HFFc6 (cell line): ENCODE results near the gene COX6B2. TPM values are rescaled to one million over a fixed set of nuclear protein-coding genes. Genes with fewer than 3 reads are reported as not detected.

ENCODE experiments used
- DNase-seq: peaks from one replicate; pipeline ENCODE4 v3.0.0-alpha.2; 2018
- H3K27ac Mint-ChIP-seq: 2 replicates; pipeline ENCODE4 v1.8.0; 2020; ENCODE audit warnings: mild to moderate bottlenecking, mixed read lengths
- H3K27me3 Mint-ChIP-seq: 2 replicates; pipeline ENCODE4 v1.8.0; 2021; ENCODE audit warnings: mild to moderate bottlenecking, moderate library complexity, mixed read lengths; ENCODE audit not compliant: insufficient read depth
- H3K36me3 Mint-ChIP-seq: 2 replicates; pipeline ENCODE4 v1.8.0; 2021; ENCODE audit warnings: low read depth, mixed read lengths
- H3K4me1 Mint-ChIP-seq: 2 replicates; pipeline ENCODE4 v1.8.0; 2020; ENCODE audit warnings: low read depth, mixed read lengths
- H3K4me3 Mint-ChIP-seq: 2 replicates; pipeline ENCODE4 v1.8.0; 2020; ENCODE audit warnings: mild to moderate bottlenecking, moderate library complexity, mixed read lengths
- H3K9me3 Mint-ChIP-seq: 2 replicates; pipeline ENCODE4 v1.8.0; 2020; ENCODE audit warnings: mild to moderate bottlenecking, mixed read lengths
- total RNA-seq, 6 experiments: library from RNA; stranded (reverse); fragmentation: NEBNext Ultra II Directional; extraction: Animal tissue kit (Norgen Biotek cat#: 25700); gene quantifications; 2 replicates in 1 of 6; 3 replicates in 5 of 6; pipeline ENCODE4 v1.2.3, GENCODE V29; 2021
- TF ChIP-seq, protein P1 (sequence below): fragments of 200-600 bp; sonication (generic); IDR thresholded peaks from 2 replicates; pipeline ENCODE4 v1.5.0; 2021; ENCODE audit warnings: antibody characterized with exemption, mild to moderate bottlenecking

Gene COX6B2
- total RNA-seq, 6 experiments from 2014 or later, result not detected

DNA sequence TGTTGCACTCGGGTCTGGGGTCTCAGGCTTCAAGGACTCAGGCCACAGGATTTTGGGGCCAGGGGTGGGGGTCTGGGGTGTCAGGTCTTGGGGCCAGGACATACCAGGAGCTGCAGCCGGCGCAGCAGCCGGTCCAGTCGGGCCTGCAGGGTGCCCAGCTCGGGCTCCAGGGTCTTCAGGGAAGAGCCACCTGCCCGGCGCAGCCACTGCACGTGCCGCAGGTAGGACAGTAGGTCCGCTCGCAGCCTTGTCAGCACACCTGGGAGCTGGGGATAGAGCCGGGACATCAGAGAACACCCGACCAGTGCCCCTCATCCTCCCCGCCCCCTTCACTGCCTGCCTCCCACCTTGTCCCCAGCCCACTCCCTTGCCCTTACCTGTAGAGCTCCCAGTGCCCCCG, 13.6 kb upstream of the COX6B2 start:
- TF ChIP-seq, protein P1, sequence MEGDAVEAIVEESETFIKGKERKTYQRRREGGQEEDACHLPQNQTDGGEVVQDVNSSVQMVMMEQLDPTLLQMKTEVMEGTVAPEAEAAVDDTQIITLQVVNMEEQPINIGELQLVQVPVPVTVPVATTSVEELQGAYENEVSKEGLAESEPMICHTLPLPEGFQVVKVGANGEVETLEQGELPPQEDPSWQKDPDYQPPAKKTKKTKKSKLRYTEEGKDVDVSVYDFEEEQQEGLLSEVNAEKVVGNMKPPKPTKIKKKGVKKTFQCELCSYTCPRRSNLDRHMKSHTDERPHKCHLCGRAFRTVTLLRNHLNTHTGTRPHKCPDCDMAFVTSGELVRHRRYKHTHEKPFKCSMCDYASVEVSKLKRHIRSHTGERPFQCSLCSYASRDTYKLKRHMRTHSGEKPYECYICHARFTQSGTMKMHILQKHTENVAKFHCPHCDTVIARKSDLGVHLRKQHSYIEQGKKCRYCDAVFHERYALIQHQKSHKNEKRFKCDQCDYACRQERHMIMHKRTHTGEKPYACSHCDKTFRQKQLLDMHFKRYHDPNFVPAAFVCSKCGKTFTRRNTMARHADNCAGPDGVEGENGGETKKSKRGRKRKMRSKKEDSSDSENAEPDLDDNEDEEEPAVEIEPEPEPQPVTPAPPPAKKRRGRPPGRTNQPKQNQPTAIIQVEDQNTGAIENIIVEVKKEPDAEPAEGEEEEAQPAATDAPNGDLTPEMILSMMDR, result no peak
- no peak for DNase-seq
- Mint-ChIP-seq H3K4me3 (peak overlapping the region; percentile 73; the same call in 1 of the 2 replicates), H3K27me3 (peaks cover 4% of the 10 kb centered on the region; the same call in 1 of the 2 replicates), H3K27ac (peak overlapping the region; percentile 53; the same call in 1 of the 2 replicates), H3K36me3 (peaks cover 8% of the 10 kb centered on the region; the same call in 1 of the 2 replicates), H3K4me1 (peaks cover 19% of the 10 kb centered on the region), H3K9me3 (no peaks in the 10 kb centered on the region)

DNA sequence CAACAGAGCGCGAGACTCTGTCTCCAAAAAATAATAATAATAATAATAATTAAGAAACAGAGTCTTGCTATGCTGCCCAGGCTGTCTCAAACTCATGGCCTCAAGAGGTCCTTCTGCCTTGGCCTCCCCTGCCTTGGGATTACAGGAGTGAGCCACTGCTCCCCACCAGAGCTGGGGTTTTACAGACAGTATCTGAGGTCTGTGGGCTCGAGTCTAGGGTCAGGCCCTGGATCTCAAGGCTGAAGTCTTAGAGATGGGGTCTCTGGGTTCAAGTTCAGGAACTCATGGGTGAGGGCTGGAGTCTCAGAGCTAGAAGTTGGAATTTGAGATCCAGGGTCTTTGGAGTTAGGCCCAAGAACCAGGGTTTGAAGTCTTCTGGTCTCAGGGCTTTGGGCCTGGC, 12.3 kb upstream of the COX6B2 start:
- no peaks in the 10 kb centered on the region for H3K9me3 Mint-ChIP-seq
- peaks cover 4% of the 10 kb centered on the region; the same call in 1 of the 2 replicates for H3K27me3 Mint-ChIP-seq
- TF ChIP-seq, protein P1, result no peak
- H3K4me3 Mint-ChIP-seq, result peak overlapping the region; percentile 26; the same call in 1 of the 2 replicates
- H3K27ac Mint-ChIP-seq, result peak overlapping the region; percentile 32
- DNase-seq, result no peak
- H3K4me1 Mint-ChIP-seq, result peaks cover 11% of the 10 kb centered on the region
- peaks cover 8% of the 10 kb centered on the region; the same call in 1 of the 2 replicates for H3K36me3 Mint-ChIP-seq

DNA sequence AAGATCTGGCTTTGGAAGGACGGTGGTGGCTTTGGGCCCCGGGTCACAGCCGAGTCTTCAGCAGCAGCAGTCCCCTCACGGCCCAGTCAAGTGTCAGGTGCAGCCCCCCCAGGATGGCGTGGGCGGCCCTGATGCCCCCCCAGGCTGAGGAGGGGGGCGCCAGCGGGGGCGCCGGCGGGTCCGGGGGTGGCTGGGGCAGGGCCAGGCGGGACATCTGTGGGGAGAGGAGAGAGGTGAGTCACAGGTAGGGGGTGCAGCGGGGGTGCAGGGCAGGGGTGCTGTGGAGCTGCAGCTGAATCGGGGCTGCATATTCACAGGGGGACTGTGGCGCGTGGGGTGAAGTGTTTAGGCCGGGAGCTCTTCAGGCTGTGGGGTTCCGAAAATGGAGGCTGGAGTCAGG, 11.4 kb upstream of the COX6B2 start:
- H3K4me1 Mint-ChIP-seq, result peaks cover 6% of the 10 kb centered on the region
- H3K36me3 Mint-ChIP-seq, result peaks cover 8% of the 10 kb centered on the region; the same call in 1 of the 2 replicates
- H3K27ac Mint-ChIP-seq, result no peak overlapping the region
- H3K9me3 Mint-ChIP-seq, result no peaks in the 10 kb centered on the region
- no peak overlapping the region for H3K4me3 Mint-ChIP-seq
- peaks cover 4% of the 10 kb centered on the region; the same call in 1 of the 2 replicates for H3K27me3 Mint-ChIP-seq
- no peak for DNase-seq
- TF ChIP-seq, protein P1, result no peak

DNA sequence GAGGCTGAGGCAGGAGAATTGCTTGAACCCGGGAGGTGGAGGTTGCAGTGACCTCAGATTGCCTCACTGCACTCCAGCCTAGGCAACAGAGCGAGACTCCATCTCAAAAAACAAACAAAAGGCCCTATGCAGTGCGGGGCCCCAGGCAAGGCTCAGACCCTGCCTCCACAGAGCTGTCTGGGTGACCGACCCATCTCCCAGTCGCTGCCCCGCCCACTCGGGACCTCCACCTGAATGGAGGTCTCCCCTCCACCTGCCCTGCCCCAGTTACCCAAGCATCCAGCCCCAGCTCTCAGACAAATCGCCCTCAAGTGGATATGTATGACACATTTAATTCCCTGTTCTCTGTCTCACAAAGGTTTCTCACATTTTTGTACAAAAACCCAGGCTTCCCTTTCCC, 10.7 kb upstream of the COX6B2 start:
- TF ChIP-seq, protein P1, result no peak
- peaks cover 4% of the 10 kb centered on the region; the same call in 1 of the 2 replicates for H3K27me3 Mint-ChIP-seq
- H3K27ac Mint-ChIP-seq, result peak overlapping the region; percentile 18; the same call in 1 of the 2 replicates

DNA sequence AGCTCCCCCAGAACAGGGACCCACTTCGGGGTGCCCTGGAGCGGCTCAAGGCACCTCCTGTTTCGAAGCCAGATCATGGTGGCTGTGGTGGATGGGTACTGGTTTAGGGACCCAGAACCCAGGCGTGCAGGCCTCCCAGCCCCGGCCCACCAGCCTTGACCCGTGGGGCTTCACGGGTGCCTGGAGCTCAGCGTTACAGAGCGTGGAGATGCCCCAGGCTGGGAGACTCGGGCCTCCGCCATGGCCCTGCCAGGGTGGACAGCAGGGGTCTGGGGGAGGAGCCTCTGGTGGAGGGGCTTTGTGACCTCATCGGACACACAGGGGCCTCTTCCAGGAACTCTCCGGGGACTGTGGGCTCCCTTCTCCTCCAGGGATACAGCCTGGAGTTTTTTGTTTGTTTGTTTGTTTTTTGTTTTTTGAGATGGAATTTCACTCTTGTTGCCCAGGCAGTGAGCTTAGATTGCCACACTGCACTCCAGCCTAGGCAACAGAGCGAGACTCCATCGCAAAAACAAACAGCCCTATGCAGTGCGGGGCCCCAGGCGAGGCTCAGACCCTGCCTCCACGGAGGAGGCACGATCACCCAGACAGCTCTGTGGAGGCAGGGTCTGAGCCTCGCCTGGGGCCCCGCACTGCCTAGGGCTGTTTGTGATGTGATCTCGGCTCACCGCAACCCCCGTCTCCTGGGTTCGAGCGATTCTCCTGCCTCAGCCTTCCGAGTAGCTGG, 8.6 kb upstream of the COX6B2 start, which contains the start of gene GARIN5B:
GARIN5B (minus strand) TSS at position 271 of the 727 bp plus-strand sequence; CDS start at position 77, 194 bp downstream.
- no peak within 1 kb of the TSS for H3K4me3 Mint-ChIP-seq
- H3K9me3 Mint-ChIP-seq, result no peaks in the 10 kb centered on the region
- H3K4me1 Mint-ChIP-seq, result no peaks in the 10 kb centered on the region
- TF ChIP-seq, protein P1, result no peak
- peak within 1 kb of the TSS; percentile 57 for H3K27ac Mint-ChIP-seq
- no peak for DNase-seq
- H3K27me3 Mint-ChIP-seq, result peaks cover 4% of the 10 kb centered on the region; the same call in 1 of the 2 replicates
- peaks cover 8% of the 10 kb centered on the region; the same call in 1 of the 2 replicates for H3K36me3 Mint-ChIP-seq

More for the DNA sequence above, 10.7 kb upstream of the COX6B2 start:
- Mint-ChIP-seq H3K4me3 (no peak overlapping the region), H3K9me3 (no peaks in the 10 kb centered on the region), H3K36me3 (peaks cover 8% of the 10 kb centered on the region; the same call in 1 of the 2 replicates), H3K4me1 (no peaks in the 10 kb centered on the region)
- DNase-seq, result no peak
